Loucy (cell line): ENCODE data around the gene TRMT61B.

ENCODE experiments used
- CTCF ChIP-seq: fragments of 200-600 bp; sonication (generic); conservative IDR thresholded peaks from 2 replicates; pipeline ENCODE4 v1.5.1; 2014; ENCODE audit warnings: mild to moderate bottlenecking, antibody characterized with exemption, low read length
- EZH2phosphoT487 ChIP-seq: fragments of 200-600 bp; IDR thresholded peaks from 2 replicates; pipeline ENCODE4 v1.6.1; 2018; ENCODE audit warnings: antibody characterized with exemption, mild to moderate bottlenecking, moderate library complexity, borderline replicate concordance

- no peak for TF ChIP-seq CTCF
- TF ChIP-seq EZH2phosphoT487: no peak
These were observed 14.1 kb downstream of the TRMT61B start for GRCh38 chr2:28855977-28856376.
